GM21576 (cell line): ENCODE data around the gene SIX3.

Source experiments
- ATAC-seq: cut with Tn5 transposase; IDR thresholded peaks from one replicate; pipeline ENCODE4 v1.9.1; 2021; ENCODE audit warnings: mild to moderate bottlenecking, moderate library complexity; ENCODE audit not compliant: unreplicated experiment

The SIX3 gene

GRCh38 chr2:44941551-44942234 is at the start of gene SIX3:
SIX3 (plus strand) TSS chr2:44941702; CDS start chr2:44942105, 403 bp downstream.
- no peak for ATAC-seq

GRCh38 chr2:44894058-44894457 is 47.4 kb upstream of the SIX3 start:
- no peak for ATAC-seq

GRCh38 chr2:44895061-44895460 is 46.4 kb upstream of the SIX3 start:
- no peak for ATAC-seq

DNA sequence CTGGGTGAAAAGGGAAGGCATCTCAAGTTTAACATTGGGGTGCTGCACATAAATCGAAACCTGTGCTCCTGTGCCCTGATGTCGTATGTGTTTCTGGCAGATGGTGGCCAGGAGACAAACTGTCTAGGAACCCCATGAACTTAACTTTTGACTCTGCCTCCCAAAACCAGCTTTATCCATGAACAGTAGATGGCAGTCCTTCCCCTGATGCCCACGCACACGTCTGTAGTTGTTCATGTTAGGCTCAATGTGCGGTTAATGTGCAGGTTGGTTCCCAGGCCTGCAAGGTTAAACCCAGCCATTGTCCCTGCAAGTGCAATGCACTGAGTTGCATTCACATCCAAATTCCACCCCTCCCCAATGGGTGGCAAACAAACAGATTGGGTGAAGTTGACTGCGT is 44.1 kb upstream of the SIX3 start:
- ATAC-seq: no peak

- ATAC-seq: no peak
These were observed 39.0 kb upstream of the SIX3 start for GRCh38 chr2:44902217-44903137.

- no peak for ATAC-seq
These were observed 36.9 kb upstream of the SIX3 start for GRCh38 chr2:44904578-44904977.

DNA sequence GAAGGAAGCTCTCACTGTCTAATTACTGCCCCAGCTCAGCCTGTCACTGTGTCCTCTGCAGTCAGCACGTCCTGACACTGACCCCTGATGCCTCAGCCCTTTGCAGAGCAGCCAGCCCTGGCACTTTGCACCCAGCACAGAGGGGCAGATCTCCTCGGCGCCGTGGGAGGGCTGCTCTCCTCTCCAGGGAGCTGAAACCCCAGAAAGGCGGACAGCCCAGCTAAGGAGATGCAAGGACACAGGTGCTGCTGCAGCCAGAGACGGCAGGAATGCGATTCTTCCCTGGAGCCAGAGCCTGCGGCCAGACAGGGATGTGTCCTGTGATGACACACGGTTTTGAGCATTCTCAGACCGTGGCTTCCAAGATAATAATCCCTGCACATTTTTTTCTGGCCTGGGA is 34.5 kb upstream of the SIX3 start:
- no peak for ATAC-seq

GRCh38 chr2:44909831-44910230 is 31.7 kb upstream of the SIX3 start:
- ATAC-seq: no peak

- ATAC-seq: no peak
These were observed 28.8 kb upstream of the SIX3 start for GRCh38 chr2:44912660-44913059.

DNA sequence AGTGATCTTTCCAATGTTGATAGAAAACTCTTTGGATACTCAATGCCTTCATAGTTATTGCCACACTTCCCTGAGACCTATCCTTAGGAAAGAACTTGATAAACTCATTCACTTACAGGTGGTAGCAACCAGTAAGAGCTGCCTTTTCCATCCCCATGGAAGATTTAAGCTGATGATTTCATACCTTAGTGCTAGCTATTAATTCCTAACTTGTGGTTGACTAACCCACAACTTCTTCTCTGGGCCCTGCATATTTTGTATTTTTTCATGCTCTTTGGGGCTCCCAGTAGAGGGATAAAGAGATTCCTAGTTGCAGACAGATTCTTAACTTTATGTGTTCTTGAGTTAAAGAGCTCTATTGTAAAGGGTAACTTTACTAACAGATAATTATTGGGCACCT is 25.2 kb upstream of the SIX3 start:
- no peak for ATAC-seq

GRCh38 chr2:44918095-44918775 is 23.3 kb upstream of the SIX3 start:
- ATAC-seq: no peak

DNA sequence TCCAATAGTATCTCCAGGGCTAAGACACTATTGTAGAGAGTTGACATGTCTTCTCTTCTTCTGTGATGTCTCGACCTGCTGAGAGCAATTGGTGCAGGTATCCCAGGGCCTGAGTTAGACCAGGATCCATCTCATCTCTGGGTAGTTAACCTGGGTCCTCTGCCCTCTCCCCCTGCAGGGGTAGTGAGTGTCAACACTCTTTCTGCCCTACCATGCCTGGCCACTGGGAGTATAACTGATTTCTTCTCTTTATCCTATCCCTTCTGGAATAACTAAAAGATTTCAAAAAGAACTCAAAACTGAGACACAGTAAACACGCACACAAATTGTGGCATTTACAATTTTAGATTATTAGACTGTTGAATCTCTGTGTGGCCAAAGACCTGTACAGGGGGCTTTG is 20.8 kb upstream of the SIX3 start:
- ATAC-seq: no peak

DNA sequence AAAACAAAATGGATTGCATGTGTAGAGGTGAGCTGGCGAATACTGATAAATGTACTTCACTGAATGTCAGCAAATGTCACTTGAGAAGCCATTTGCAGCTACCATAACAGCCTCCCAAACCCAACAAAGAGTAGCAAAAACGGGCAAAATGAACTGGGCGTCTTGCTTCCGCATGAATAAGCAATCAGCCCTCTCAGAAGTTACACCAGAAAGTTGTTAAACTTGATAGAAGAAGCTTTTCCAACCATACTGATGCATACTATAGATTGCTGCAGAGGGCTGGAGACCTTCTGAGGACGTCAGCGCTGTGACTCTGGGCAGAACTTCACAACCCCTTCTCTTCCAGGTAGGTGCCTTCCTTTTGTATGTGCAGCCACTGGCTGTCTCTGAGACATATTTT is 18.7 kb upstream of the SIX3 start:
- no peak for ATAC-seq

DNA sequence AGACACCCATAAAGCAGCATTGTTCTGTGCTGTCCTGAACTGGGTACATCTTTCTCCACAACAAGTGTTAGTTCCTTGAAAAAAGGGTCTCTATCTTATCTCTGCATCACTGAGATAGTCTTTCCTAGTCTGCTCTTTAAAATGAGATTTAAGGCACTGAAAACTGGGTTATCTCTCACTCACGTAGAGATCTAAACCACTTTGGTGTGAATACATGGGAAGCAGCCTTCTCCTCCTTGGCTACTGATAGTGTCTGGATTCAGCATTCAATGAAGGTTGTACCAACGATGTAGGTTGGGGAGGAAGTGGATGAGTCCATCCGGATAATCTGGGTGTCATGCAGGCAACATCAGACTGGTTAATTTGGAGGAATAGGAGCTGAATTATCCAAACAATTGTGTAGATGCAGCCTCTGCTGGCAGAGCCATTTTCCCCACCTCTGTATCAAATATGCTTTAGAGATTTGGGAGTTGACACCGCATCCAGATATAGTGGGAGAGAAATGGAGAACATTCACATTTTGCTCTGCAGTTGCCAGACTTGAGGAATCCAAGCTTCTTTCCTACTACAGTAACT is 15.9 kb upstream of the SIX3 start:
- ATAC-seq: no peak

- ATAC-seq: no peak
These were observed 14.5 kb upstream of the SIX3 start for GRCh38 chr2:44926957-44927356.

DNA sequence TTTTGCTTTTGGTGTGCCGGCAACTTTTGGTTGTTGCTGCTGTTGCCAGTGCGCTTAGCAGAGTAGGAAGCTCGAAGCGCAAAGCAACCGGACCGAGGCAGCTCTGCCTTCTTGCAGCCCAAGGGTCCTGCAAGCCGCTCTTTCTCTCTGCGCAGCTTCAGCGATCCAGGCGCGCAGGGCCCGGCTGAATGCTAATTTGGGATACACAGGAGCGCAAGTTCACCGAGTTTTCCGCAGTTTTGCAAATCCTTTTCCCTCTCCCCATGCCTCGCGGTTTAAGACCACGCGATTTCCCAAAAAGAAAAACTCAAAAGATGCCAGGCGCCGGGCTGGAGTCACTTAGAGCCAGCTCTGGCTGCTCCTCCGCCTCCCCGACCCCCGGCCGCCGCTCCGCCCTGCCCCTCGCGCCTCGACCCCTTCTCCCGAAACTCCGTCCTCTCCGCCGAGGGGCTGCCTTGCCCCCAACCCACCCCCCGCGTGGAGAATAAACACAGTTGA is 13.5 kb upstream of the SIX3 start:
- ATAC-seq: no peak

DNA sequence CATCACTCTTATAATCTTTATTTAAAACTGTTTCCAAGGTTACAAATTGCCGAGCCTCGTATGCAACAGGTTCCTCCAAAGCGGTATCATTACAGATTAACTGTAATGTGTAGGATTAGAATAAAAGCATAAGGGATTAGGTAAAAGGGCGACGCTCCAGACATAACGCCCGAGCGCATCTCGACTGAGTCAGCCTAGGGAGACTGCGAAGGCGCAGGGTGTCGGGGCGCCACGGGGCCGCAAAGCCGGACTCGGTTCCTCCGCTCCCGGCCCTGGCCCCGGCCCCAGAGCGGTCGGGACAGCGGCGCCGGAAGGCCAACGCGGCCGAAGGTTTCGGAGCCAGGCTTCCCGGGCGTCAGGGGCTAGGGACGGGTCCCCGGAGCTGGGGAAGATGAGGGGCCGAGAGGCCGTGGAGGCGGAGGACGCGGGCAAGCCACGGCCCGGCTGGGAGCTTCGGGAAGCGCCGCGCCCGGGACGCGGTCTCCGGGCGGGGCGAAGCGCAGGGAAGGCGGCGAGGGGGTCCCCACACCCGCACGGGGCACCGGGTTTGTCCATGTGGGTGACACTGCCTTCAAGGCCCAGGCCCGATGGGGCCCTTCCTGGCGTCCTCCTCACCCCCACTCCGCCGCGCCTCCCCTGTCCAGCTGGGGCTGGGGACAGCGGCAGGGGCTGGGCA is 12.9 kb upstream of the SIX3 start:
- ATAC-seq: no peak

DNA sequence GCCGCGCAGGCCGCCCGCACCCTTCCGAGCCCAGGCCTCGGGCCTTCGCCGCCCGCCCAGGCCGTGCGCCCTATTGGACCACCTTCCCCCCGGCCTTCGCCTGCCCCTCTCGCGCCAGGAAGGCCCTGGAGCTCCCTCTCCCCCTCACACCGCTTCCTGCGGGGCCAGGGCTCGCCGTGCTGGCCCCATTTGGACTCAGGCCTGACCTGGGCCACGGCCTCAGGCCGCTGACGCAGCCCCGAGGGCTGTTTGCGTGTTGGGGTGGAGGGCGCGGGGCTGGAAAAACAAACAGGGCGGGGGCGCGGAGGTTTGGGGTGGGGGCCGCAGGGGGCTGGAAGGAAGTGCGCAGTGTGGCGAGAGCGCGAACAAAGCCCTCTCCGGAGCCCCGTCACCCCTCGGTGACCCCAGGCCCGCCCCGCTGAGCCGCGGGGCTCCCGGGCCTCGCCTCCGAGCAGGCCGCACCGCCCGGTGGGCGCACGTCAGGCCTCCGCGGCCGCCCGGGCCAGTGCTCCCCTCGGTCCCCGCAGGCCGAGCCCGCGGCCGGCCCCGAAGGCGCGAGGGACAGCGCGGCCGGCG is 12.3 kb upstream of the SIX3 start:
- ATAC-seq: no peak

- ATAC-seq: no peak
These were observed 11.7 kb upstream of the SIX3 start for GRCh38 chr2:44929735-44930273.
